ENCODE data around the gene BRIX1. TPM values are rescaled to one million over a fixed set of nuclear protein-coding genes. Genes with fewer than 3 reads are reported as not detected.

BRIX1 gene
- total RNA-seq, 4 donors from 2014 or later = 13.4 to 23.7 (median 20.3) TPM

DNA sequence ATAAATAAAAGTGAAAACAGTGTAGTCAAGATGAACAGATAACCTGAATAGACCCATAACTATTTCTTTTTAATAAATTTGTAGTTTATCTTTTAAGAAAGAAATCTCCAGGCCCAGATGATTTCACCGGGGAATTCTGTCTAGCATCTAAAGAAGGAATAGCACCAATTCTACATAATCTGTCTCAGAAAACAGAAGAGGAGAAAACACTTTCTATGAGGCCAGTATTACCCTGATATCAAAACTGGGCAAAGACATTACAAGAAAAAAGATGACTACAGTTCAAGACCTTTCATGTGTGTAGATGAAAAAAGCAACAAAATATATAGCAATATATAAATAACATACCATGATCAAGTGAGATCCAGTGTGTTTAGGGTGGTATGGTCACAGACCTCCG is 45.1 kb upstream of the BRIX1 start:
- intact Hi-C loops (cut with DNase I; ENCODE audit: low total_unique reads) = no loop called here
- 83 to 90% methylated on average over 2 of the region's 2 CpGs for WGBS, 2 donors
- no peak overlapping the region for H3K4me3 ChIP-seq (ENCODE audit: low read depth, poor library complexity, severe bottlenecking)
- TF ChIP-seq POLR2A (IDR thresholded peaks at IDR 0.05) = no peak
- TF ChIP-seq, protein P1, sequence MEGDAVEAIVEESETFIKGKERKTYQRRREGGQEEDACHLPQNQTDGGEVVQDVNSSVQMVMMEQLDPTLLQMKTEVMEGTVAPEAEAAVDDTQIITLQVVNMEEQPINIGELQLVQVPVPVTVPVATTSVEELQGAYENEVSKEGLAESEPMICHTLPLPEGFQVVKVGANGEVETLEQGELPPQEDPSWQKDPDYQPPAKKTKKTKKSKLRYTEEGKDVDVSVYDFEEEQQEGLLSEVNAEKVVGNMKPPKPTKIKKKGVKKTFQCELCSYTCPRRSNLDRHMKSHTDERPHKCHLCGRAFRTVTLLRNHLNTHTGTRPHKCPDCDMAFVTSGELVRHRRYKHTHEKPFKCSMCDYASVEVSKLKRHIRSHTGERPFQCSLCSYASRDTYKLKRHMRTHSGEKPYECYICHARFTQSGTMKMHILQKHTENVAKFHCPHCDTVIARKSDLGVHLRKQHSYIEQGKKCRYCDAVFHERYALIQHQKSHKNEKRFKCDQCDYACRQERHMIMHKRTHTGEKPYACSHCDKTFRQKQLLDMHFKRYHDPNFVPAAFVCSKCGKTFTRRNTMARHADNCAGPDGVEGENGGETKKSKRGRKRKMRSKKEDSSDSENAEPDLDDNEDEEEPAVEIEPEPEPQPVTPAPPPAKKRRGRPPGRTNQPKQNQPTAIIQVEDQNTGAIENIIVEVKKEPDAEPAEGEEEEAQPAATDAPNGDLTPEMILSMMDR (IDR thresholded peaks at IDR 0.05) = no peak
- no peak for DNase-seq (ENCODE audit: low spot score in 2 of 2)

DNA sequence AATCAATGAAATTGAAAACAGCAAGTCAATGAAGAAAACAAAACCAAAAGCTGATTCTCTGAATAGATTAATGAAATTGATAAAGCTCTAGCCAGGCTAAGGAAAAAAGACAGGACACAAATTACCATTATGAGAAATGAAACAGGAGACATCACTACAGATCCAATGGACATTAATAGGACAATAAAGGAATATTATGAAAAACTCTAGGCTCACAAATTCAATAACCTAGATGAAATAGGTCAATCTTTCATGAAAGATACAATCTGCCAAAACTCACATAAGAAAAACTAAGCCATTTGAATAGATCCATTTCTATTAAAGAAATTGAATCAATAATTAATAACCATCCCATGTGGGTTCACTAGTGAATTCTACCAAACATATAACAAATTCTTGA is 39.2 kb upstream of the BRIX1 start:
- intact Hi-C loops (cut with DNase I; ENCODE audit: low total_unique reads) = no loop called here
- DNase-seq (ENCODE audit: low spot score in 2 of 2) = no peak
- H3K4me3 ChIP-seq (ENCODE audit: low read depth, poor library complexity, severe bottlenecking) = no peak overlapping the region
- no peak for TF ChIP-seq POLR2A (IDR thresholded peaks at IDR 0.05)
- TF ChIP-seq, protein P1 (IDR thresholded peaks at IDR 0.05) = no peak

DNA sequence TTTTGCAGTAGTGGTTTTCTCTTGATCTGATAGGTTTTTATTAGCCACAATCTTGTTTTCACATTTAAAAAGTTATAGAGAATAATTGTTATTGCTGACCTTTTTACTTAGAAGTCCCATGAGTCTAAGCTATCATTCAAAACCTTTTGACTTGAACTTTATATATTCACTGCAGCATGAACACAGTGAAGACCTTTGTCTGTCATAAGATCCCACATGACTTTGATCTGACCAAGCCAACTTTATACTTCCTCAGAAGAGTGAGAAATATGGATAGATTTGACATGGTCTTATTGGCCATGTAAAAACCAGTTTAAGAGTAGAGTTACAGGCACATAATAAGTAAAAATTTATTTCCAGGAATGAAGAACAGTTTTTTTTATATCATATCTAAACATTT is 34.3 kb upstream of the BRIX1 start:
- no peak for TF ChIP-seq POLR2A (IDR thresholded peaks at IDR 0.05)
- TF ChIP-seq, protein P1 (IDR thresholded peaks at IDR 0.05) = no peak
- DNase-seq (ENCODE audit: low spot score in 2 of 2) = no peak
- intact Hi-C loops (cut with DNase I; ENCODE audit: low total_unique reads) = no loop called here

DNA sequence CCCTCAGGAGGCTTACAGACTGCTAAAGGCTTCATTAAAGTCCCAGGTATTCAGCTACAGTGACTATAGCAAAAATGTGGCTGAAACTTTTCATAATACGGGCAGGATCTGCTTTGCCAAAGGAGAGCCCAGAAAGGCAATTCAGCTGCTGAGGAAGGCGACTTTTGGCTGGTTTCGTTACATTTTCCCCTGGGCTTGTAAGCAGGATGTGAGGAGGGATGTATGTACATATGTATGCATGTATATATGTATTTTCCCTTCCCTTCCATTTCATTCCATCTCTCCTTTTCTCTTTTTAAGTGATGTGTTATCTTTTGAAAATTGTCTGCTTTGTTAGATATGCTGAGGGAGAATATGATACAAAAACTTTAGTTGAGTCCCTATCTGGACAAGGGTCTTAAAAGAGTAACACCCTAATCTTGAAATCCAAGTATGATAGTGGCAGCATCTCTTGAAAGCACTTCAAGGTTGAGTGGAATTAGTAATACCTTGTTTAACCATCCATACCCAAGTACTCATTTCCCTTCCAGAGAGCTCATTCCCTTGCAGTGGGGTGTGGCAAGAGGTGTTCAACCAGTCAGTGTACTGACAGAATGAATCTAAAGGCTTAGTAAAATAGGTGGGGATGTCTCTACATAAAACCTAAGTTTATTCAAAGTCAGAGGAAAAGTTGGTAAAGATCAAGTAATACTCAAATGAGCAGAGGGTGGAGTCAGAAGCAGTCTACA is 29.0 kb upstream of the BRIX1 start:
- no peak overlapping the region for H3K4me3 ChIP-seq (ENCODE audit: low read depth, poor library complexity, severe bottlenecking)
- no peak for DNase-seq (ENCODE audit: low spot score in 2 of 2)
- TF ChIP-seq POLR2A (IDR thresholded peaks at IDR 0.05) = no peak
- TF ChIP-seq, protein P1 (IDR thresholded peaks at IDR 0.05) = no peak
- WGBS, 2 donors = 85 to 92% methylated on average over 3 of the region's 3 CpGs
- intact Hi-C loops (cut with DNase I; ENCODE audit: low total_unique reads) = no loop called here

More for the DNA sequence above, 34.3 kb upstream of the BRIX1 start:
- H3K4me3 ChIP-seq (ENCODE audit: low read depth, poor library complexity, severe bottlenecking) = no peak overlapping the region

DNA sequence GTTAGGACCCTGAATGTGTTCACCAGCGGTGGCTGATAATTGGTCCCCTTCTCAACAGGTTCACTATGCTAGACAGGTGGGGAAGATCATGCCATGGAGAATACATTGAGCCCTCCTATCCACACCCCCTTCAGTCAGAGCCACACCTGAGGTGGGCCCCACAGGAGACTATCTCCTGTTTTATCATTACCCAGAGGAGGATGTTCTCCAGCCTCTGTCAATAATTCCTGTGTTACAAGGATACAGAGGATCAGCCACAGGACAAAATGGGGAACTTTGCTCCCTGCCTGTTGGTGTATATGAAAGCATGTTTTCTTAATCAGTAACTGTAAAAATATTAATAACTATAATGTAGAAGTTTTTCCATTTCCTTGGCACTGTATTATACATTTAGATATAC is 26.1 kb upstream of the BRIX1 start:
- WGBS, 2 donors = 93 to 100% methylated on average over 1 of the region's 1 CpG
- TF ChIP-seq, protein P1 (IDR thresholded peaks at IDR 0.05) = no peak
- no peak for TF ChIP-seq POLR2A (IDR thresholded peaks at IDR 0.05)
- intact Hi-C loops (cut with DNase I; ENCODE audit: low total_unique reads) = no loop called here
- no peak overlapping the region for H3K4me3 ChIP-seq (ENCODE audit: low read depth, poor library complexity, severe bottlenecking)
- DNase-seq (ENCODE audit: low spot score in 2 of 2) = no peak

DNA sequence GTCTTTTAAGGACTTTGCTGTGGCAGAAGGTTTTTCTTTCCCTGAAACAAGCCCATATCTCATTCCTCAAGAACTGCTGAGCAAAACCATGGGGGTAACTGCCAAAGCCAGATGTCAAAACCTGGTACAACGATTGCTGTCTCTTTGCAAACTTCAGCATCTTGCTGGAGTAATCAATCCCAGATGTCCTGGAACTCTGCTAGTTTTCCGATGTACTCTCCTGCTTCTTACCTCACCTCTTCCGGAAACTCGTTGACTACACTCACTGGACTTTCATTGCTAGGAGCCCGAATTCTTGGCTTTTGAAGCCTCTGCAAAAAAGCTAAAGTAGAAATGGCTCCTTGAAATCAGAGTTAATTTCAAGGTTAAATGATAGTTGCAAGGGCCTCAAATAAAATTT is 23.5 kb upstream of the BRIX1 start:
- TF ChIP-seq, protein P1 (IDR thresholded peaks at IDR 0.05) = no peak
- TF ChIP-seq POLR2A (IDR thresholded peaks at IDR 0.05) = no peak
- DNase-seq (ENCODE audit: low spot score in 2 of 2) = peak in 1 of 2 donors; percentile 60
- WGBS, 2 donors = 56 to 58% methylated on average over 5 of the region's 5 CpGs
- no peak overlapping the region for H3K4me3 ChIP-seq (ENCODE audit: low read depth, poor library complexity, severe bottlenecking)
- intact Hi-C loops (cut with DNase I; ENCODE audit: low total_unique reads) = no loop called here

Data from lower leg skin (tissue), 4 donors.